Stimulated activated CD4-positive, alpha-beta T cell treated with anti-CD3 and anti-CD28 coated beads, Interleukin-15, amount 100 ng/mL, for 24 hours (primary cell): ENCODE data around the gene MLPH.

Experiments used
- DNase-seq: peaks from one replicate; pipeline ENCODE4 v3.0.0-alpha.2; 2020

The MLPH gene

GRCh38 chr2:237527233-237527632 is 40.2 kb downstream of the MLPH start:
- no peak for DNase-seq

GRCh38 chr2:237527766-237528165 is 40.7 kb downstream of the MLPH start:
- no peak for DNase-seq

- no peak for DNase-seq
Observed at GRCh38 chr2:237529452-237530402, 42.7 kb downstream of the MLPH start.

- no peak for DNase-seq
Observed at GRCh38 chr2:237530472-237531433, 43.7 kb downstream of the MLPH start.

GRCh38 chr2:237532160-237532559 is 45.1 kb downstream of the MLPH start:
- no peak for DNase-seq

GRCh38 chr2:237533668-237534161 is 46.7 kb downstream of the MLPH start:
- DNase-seq = no peak

- no peak for DNase-seq
Observed at GRCh38 chr2:237534380-237534779, 47.3 kb downstream of the MLPH start.

- DNase-seq = no peak
Observed at GRCh38 chr2:237535385-237536082, 48.5 kb downstream of the MLPH start.

GRCh38 chr2:237536083-237536415 is 49.0 kb downstream of the MLPH start:
- no peak for DNase-seq

GRCh38 chr2:237536617-237537016 is 49.6 kb downstream of the MLPH start:
- DNase-seq = no peak

GRCh38 chr2:237538001-237538720 is 51.1 kb downstream of the MLPH start:
- no peak for DNase-seq

- DNase-seq = no peak
Observed at GRCh38 chr2:237538901-237539300, 51.9 kb downstream of the MLPH start.

GRCh38 chr2:237539681-237540080 is 52.6 kb downstream of the MLPH start:
- DNase-seq = no peak

- DNase-seq = no peak
Observed at GRCh38 chr2:237540223-237540775, 53.2 kb downstream of the MLPH start.

- DNase-seq = no peak
Observed at GRCh38 chr2:237540823-237541222, 53.8 kb downstream of the MLPH start.

- DNase-seq = no peak
Observed at GRCh38 chr2:237541243-237541642, 54.2 kb downstream of the MLPH start.

- DNase-seq = no peak
Observed at GRCh38 chr2:237542001-237542704, 55.1 kb downstream of the MLPH start.

GRCh38 chr2:237546040-237546875 is 59.2 kb downstream of the MLPH start:
- DNase-seq = no peak

GRCh38 chr2:237546876-237547395 is 59.9 kb downstream of the MLPH start:
- no peak for DNase-seq

- no peak for DNase-seq
Observed at GRCh38 chr2:237547841-237548416, 60.9 kb downstream of the MLPH start.
